Keratinocyte (primary cell): Measurements from ENCODE around the gene STK32B. TPM values are rescaled to one million over a fixed set of nuclear protein-coding genes. Genes with fewer than 3 reads are reported as not detected.

Experiments used
- DNase-seq: peaks from one replicate; pipeline ENCODE4 v3.0.0-alpha.2; 2011; ENCODE audit warnings: low read depth, missing footprints, low spot score
- FAIRE-seq: peaks from 2 replicates; lab custom pipeline; 2011; peaks lifted over from hg19 to GRCh38; lab: Jason Lieb, UNC
- H2AFZ ChIP-seq: 2 replicates; pipeline ENCODE4 v1.6.0; 2012; ENCODE audit warnings: low read length, control low read depth, inconsistent platforms; ENCODE audit not compliant: control insufficient read depth
- H3K27ac ChIP-seq: 2 replicates; pipeline ENCODE4 v1.5.1; 2011; ENCODE audit warnings: low read length; ENCODE audit not compliant: control insufficient read depth, insufficient read depth
- H3K27me3 ChIP-seq: 3 replicates; pipeline ENCODE4 v1.6.0; 2011; ENCODE audit warnings: low read length; ENCODE audit not compliant: control insufficient read depth, insufficient read depth; ENCODE audit errors: extremely low read depth
- H3K36me3 ChIP-seq, 2 experiments: 2 replicates in 1 of 2; 3 replicates in 1 of 2; pipeline ENCODE4 v1.5.1; 2011; ENCODE audit warnings: low read length in 2 of 2, mild to moderate bottlenecking in 1 of 2; ENCODE audit not compliant: control insufficient read depth in 2 of 2, insufficient read depth in 2 of 2; ENCODE audit errors: extremely low read depth in 1 of 2
- H3K4me1 ChIP-seq: 3 replicates; pipeline ENCODE4 v1.5.1; 2011; ENCODE audit warnings: low read length; ENCODE audit not compliant: control insufficient read depth, insufficient read depth; ENCODE audit errors: extremely low read depth
- H3K4me2 ChIP-seq: 3 replicates; pipeline ENCODE4 v1.6.0; 2011; ENCODE audit warnings: low read depth, low read length; ENCODE audit not compliant: control insufficient read depth, insufficient read depth; ENCODE audit errors: extremely low read depth
- H3K4me3 ChIP-seq, 3 experiments: fragments of 200-600 bp in 1 of 3; sonication (generic) in 1 of 3; 2 replicates in 2 of 3; 3 replicates in 1 of 3; pipeline ENCODE4 v1.5.1; 2011 to 2016; ENCODE audit warnings: low read length in 3 of 3, mild to moderate bottlenecking in 3 of 3, control low read depth in 2 of 3, inconsistent platforms in 1 of 3, low read depth in 1 of 3, mixed read lengths in 1 of 3, mixed run types in 1 of 3, moderate library complexity in 1 of 3; ENCODE audit not compliant: control insufficient read depth in 2 of 3, insufficient read depth in 2 of 3; ENCODE audit errors: extremely low read depth in 1 of 3
- H3K79me2 ChIP-seq: 2 replicates; pipeline ENCODE4 v1.6.0; 2012; ENCODE audit warnings: low read length; ENCODE audit not compliant: control insufficient read depth, insufficient read depth
- H3K9ac ChIP-seq: 3 replicates; pipeline ENCODE4 v1.6.0; 2011; ENCODE audit warnings: low read length; ENCODE audit not compliant: control insufficient read depth, insufficient read depth; ENCODE audit errors: extremely low read depth
- H3K9me1 ChIP-seq: 3 replicates; pipeline ENCODE4 v1.6.0; 2011; ENCODE audit warnings: low read length; ENCODE audit not compliant: control insufficient read depth, insufficient read depth; ENCODE audit errors: extremely low read depth
- H3K9me3 ChIP-seq: 2 replicates; pipeline ENCODE4 v1.5.1; 2012; ENCODE audit warnings: low read depth, low read length; ENCODE audit not compliant: control insufficient read depth
- H4K20me1 ChIP-seq: 3 replicates; pipeline ENCODE4 v1.6.0; 2011; ENCODE audit warnings: low read length; ENCODE audit not compliant: control insufficient read depth, insufficient read depth; ENCODE audit errors: extremely low read depth
- CTCF ChIP-seq, 3 experiments: IDR thresholded peaks in 1 of 3; conservative IDR thresholded peaks in 1 of 3; optimal IDR thresholded peaks in 1 of 3; 2 replicates in 2 of 3; 3 replicates in 1 of 3; pipeline versions ENCODE3 to v1.5.1; 2011; ENCODE audit warnings: low read length in 3 of 3, mild to moderate bottlenecking in 3 of 3, moderate library complexity in 2 of 3, control low read depth in 1 of 3, inconsistent platforms in 1 of 3; ENCODE audit not compliant: insufficient read depth in 2 of 3; ENCODE audit errors: extremely low read depth in 1 of 3
- EZH2 ChIP-seq: IDR thresholded peaks from one replicate; pipeline ENCODE4 v1.6.1; 2012; ENCODE audit warnings: inconsistent platforms, mild to moderate bottlenecking, low read length, moderate library complexity
- dilution Hi-C: fragments of 300-500 bp; cut with MboI; formaldehyde crosslinking; loops from one replicate; pipeline ENCODE4 v1.7.0; 2020; ENCODE audit warnings: low sequenced_read_pairs; ENCODE audit not compliant: extremely low pct_ligation_motif_present
- polyA plus RNA-seq, 5 experiments: library from polyadenylated mRNA; depleted of rRNA in 3 of 5; stranded (reverse) in 3 of 5; stranded (forward) in 1 of 5; unstranded in 1 of 5; fragments of >200 nt; gene quantifications; 1 replicate in 1 of 5; 2 replicates in 3 of 5; 3 replicates in 1 of 5; pipeline versions ENCODE4 v1.2.1 to v1.2.3, GENCODE V29; 2011 to 2012; ENCODE audit warnings: missing spikeins in 2 of 5, low read depth in 1 of 5, low replicate concordance in 1 of 5

The STK32B gene
- polyA plus RNA-seq, 1 donor (not counting 4 experiments of a cell fraction or from before 2014, with no cell fraction given) = 3.4 TPM

DNA sequence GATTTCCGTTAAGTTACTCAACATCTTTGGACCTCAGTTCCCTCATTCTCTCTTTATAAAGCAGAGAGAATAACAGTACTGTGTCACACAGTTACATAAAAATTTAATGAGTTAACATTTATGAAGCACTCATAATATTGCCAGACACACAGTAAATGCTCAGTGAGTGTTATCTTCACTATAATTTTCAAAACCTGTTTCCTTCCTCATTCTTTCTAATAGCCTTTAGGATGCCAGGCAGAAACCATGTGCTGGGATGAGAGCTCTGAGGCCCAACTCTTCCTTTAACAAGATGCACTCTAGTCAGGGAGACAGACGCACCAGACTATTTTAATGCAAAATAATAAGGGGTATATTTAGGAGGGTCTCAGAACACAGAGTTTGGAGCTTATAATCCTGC, 208.2 kb downstream of the STK32B start:
- FAIRE-seq (no peak), DNase-seq (no peak)
- Histone ChIP-seq H3K27me3 (no peaks in the 10 kb centered on the region), H2AFZ (no peak overlapping the region), H3K9me1 (peaks cover 2% of the 10 kb centered on the region), H3K36me3 (no peaks in the 10 kb centered on the region), H3K4me2 (no peak overlapping the region), H3K9me3 (no peaks in the 10 kb centered on the region), H3K4me1 (no peaks in the 10 kb centered on the region), H4K20me1 (no peaks in the 10 kb centered on the region), H3K27ac (no peak overlapping the region), H3K9ac (no peak overlapping the region), H3K79me2 (no peaks in the 10 kb centered on the region), H3K4me3 (no peak overlapping the region)
- dilution Hi-C loops = no loop called here
- TF ChIP-seq CTCF (optimal IDR thresholded peaks at IDR 0.05 in 1 of 3, IDR thresholded peaks at IDR 0.05 in 1 of 3, conservative IDR thresholded peaks at IDR 0.05 in 1 of 3; ENCODE audit: extremely low read depth in 1 of 3, insufficient read depth in 2 of 3, low read length in 3 of 3) = no peak
- TF ChIP-seq EZH2 = no peak

DNA sequence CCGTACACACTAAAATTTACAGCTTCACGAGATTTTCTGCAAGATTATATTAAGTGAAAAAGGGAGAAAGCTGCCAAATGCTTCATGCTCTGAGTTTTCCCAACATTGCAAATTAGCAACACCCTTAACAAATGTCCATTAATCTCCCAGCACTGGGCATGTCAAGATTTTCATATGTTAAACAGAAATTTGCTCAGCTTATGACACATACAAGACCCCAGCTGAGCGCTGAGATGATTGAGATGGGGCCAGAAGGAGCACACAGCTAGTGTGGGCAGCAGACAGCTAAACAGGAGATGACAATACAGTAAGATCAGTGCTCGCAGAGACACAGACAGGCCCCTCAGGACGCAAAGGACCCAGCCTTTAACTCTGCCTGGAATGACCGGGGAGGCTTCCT, 208.8 kb downstream of the STK32B start:
- Histone ChIP-seq H3K4me3 (no peak overlapping the region), H3K9ac (no peak overlapping the region), H3K27ac (no peak overlapping the region), H2AFZ (no peak overlapping the region), H3K27me3 (no peaks in the 10 kb centered on the region), H4K20me1 (no peaks in the 10 kb centered on the region), H3K79me2 (no peaks in the 10 kb centered on the region), H3K4me1 (no peaks in the 10 kb centered on the region), H3K9me1 (peaks cover 2% of the 10 kb centered on the region), H3K9me3 (no peaks in the 10 kb centered on the region), H3K4me2 (no peak overlapping the region), H3K36me3 (no peaks in the 10 kb centered on the region)
- FAIRE-seq (no peak), DNase-seq (no peak)
- TF ChIP-seq EZH2 = no peak
- TF ChIP-seq CTCF (optimal IDR thresholded peaks at IDR 0.05 in 1 of 3, IDR thresholded peaks at IDR 0.05 in 1 of 3, conservative IDR thresholded peaks at IDR 0.05 in 1 of 3; ENCODE audit: extremely low read depth in 1 of 3, insufficient read depth in 2 of 3, low read length in 3 of 3) = no peak
- dilution Hi-C loops = no loop called here
